GM19023 (cell line): Measurements from ENCODE around the gene VENTX.
"Not testable (repeated sequence)": the region's sequence is repeated elsewhere in the genome, so short reads cannot be mapped to it uniquely, and the experiment has no call there.

Experiments
- ATAC-seq: cut with Tn5 transposase; IDR thresholded peaks from one replicate; pipeline ENCODE4 v1.9.1; 2021; ENCODE audit warnings: mild to moderate bottlenecking, moderate library complexity; ENCODE audit not compliant: unreplicated experiment

VENTX gene

GRCh38 chr10:133253361-133253955, 15.8 kb downstream of the VENTX start:
- ATAC-seq: no peak

GRCh38 chr10:133254421-133255120, 16.9 kb downstream of the VENTX start:
- no peak for ATAC-seq

DNA sequence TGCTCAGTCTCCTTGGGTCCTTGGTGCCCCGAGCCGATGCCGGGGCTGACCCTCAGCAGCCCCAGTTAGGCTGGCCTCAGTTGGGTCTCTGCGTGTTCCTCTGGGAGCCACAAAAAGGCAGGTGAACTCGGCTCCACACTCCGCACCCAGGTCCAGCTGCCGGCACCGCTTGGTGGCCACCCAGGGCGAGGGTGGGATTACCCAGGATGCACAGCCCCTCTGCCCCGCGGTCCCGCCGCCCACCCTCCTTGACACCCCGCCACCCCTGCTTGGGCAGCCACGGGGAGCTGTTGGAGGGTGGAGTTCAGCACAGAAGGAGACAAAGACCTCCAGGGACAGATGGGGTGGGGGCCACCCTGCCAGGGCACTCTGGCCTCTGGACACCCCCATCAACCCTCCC, 17.7 kb downstream of the VENTX start:
- no peak for ATAC-seq

DNA sequence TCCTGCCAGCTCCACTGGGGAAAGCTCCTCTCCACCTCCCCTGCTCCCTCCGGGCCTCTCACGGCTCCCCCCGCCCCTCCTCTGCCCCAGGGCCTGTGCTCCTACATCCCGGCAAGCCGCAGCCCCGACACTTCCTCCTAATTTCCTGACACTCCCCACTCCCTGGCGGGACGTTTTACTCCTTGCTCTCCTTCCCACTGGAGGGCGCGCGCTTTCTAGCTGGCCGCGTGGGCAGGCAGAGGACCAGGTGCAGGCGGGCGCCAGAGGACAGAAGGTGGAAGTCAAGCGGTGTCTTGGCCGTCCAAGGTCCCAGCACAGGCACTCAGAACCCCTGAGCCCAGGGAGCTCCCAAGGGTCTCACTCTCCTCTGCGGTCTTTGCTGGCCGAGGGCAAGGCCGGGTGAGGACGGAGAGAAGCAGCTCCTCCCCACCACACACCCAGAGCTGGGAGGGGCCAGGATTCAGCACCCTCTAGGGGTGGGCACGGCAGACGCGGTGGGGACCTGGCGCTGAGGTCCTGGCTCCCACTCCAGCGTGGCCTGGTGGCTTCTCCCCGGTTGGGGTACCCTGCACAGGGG, 19.9 kb downstream of the VENTX start:
- no peak for ATAC-seq

- no peak for ATAC-seq
These were observed 20.6 kb downstream of the VENTX start for GRCh38 chr10:133258066-133258817.

GRCh38 chr10:133258818-133259601, 21.4 kb downstream of the VENTX start:
- ATAC-seq: no peak

- no peak for ATAC-seq
These were observed 21.9 kb downstream of the VENTX start for GRCh38 chr10:133259602-133259989.

DNA sequence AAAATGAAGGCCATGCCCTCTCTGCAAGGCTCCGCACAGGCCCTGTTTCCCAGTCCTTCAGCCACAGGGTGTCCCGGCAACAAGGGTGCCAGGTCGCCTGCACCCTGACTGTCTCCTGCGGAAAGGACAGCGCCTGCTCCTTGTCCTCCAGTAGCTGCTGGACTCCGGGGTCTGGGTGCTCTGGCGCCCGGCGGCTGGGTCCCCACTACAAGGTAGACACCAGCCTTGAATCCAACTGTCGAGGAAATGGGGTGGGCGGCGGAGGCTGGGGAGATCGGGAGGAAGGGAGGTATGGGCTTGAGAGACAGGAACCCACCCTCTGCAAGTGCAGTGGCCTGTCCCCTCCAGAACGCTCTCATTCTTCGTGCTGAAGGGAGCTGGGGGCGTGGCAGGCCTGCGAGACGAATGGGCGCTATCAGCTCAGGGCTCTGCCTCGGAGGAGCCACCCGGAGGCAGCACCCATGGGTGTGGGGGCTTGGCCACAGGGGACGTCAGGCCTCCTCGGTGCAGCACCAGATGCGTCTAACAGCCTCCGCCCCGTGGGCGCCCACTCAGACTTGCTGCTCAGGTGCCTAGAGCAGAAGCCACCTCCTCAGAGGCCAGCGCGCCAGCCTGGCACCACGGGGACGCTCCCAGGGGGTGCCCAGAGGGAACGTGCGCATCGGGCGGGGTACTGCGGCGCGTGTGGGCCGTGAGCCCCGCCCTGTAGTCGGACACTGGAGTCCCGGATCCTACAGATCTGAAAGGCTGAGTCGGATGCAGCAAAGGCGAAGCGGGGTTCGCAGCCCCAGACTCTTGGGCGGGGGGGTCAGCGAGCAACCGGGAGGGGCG, 23.5 kb downstream of the VENTX start:
- ATAC-seq: peak; percentile 62

DNA sequence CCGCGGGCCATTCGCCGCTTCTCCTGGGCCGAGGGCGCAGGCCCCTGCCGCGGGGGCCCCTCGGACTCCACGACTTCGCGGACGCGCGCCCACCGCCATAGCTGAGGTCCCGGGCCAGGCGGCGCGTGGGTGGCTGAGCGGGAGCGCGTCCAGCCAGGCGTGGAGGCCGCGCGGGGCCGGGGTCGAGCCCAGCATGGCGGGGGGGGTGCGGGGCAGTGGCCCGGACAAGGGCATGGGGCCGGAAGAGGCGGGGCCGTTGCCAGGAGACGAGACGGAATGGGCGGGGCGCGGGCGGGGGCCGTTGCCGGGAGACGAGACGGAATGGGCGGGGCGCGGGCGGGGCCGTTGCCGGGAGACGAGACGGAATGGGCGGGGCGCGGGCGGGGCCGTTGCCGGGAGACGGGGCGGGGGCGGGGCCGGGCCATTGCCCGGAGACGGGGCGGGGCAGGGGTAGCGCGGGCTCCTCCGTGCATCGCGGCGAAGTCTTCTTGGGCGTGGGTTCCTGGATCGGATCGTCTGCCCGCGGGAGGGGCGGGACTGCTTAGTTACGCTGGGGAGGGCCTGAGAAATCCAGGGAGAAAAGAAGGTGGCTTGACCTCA, 24.2 kb downstream of the VENTX start:
- peak; percentile 53 for ATAC-seq

DNA sequence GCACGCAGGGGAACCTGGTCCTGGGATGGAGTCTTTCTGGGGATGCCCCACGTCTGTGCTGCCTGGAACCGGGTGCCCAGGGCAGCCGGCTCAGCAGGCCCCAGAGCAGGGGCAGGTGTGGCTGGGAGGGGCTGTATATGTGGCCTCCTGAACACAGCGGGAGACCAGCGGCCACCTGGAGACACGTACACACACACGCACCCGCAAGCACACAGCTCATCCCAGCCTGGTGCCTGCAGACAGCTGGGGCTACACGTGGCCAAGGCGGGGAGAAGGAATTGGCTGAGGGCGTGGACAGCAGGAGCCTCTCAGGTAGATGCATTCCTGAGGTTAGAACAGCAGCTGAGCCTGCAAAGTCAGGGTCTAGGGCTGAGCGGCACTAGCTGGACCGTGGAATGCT, 25.0 kb downstream of the VENTX start:
- no peak for ATAC-seq

- ATAC-seq: no peak
These were observed 26.0 kb downstream of the VENTX start for GRCh38 chr10:133263674-133264073.

DNA sequence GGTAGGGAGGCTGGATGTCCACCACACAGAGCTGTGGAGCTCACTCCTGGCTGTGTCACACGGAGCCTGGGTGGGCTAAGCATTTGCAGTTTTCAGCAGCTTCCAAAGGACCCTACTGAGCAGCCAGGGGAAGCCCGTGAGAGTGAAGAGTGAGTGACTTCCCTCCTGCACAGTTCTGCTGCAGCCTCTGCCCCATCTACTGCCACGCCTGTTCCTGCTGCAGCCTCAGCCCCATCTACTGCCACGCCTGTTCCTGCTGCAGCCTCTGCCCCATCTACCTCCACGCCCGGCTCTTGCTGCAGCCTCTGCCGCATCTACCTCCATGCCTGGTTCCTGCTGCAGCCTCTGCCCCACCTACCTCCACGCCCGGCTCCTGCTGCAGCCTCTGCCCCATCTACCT, 26.8 kb downstream of the VENTX start:
- ATAC-seq: no peak

- not testable (repeated sequence) for ATAC-seq
These were observed 27.4 kb downstream of the VENTX start for GRCh38 chr10:133265052-133265451.

- ATAC-seq: no peak
These were observed 28.6 kb downstream of the VENTX start for GRCh38 chr10:133266056-133266795.

DNA sequence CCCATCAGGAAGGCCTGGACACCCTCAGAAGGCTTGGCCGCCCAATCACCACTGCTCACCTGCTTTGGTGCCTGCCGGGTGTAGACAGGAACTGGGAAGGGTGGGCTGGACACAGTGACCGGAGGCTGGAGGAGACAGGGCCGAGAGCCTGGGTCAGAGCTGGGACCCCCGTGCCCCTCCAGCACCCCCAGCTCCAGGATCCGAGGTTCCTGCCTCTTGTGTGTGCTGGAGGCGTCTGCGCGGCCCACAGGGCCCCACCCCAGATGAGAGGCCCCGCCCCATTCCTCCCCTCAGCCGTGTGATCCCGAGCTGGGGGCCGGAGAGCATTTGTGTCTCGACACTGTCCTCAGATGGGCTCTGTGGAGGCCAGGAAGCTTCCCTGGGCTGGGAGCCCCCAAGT, 29.6 kb downstream of the VENTX start:
- no peak for ATAC-seq

GRCh38 chr10:133267829-133268228, 30.2 kb downstream of the VENTX start:
- no peak for ATAC-seq

GRCh38 chr10:133268532-133268931, 30.9 kb downstream of the VENTX start:
- no peak for ATAC-seq

GRCh38 chr10:133269367-133269766, 31.7 kb downstream of the VENTX start:
- ATAC-seq: no peak

GRCh38 chr10:133270204-133270603, 32.5 kb downstream of the VENTX start:
- no peak for ATAC-seq
